Measurements from ENCODE around the gene TMEM92.
"Not testable (repeated sequence)": the region's sequence is repeated elsewhere in the genome, so short reads cannot be mapped to it uniquely, and the experiment has no call there.

TMEM92 gene

GRCh38 chr17:50262001-50262794 lies 12.1 kb upstream of the TMEM92 start:
- no peak for DNase-seq (ENCODE audit: low read depth)

- DNase-seq (ENCODE audit: low read depth), result no peak
Observed at GRCh38 chr17:50263331-50264262, 10.7 kb upstream of the TMEM92 start.

DNA sequence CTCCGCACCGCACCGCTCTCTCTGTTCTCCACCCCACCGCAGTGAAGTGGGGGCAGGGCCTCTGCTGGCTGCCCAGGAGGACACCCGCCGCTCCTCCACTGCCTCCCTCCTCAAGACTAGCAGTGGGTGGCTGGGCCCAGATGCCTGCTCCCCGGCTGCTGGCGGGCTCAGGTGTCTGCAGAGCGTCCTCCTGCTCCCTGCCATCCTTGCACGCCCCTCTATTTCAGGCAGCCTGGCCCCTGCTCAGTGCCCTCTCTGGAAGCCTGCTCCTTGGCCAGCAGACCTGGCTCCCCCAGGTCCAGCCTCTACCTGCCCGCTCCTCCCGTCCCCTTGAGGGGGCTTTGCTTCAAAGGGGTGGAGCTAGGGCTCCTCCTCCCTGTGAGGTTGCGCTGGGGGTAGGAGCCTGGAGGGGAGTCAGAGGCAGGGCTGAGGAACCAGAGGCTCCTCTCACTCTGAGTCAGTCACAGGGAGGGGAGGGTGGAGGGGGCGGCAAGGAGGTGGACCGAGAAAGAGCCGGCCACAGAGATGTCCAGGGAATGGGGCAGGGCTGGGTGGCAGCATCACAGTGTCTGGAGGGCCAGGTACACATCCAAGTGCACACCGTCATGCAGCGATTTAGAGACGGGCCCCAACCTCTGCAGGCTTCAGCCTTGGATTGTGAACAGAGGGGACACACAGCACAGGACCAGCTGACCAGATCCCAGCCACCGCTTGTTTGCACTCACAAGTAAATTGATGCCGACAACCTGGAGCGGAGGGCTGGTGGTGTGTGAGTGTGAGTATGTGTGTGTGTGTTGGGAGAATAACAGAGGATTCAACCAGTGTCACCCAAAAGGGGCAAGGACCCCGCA lies 9.8 kb upstream of the TMEM92 start:
- DNase-seq (ENCODE audit: low read depth), result no peak

GRCh38 chr17:50265212-50265611 lies 9.1 kb upstream of the TMEM92 start:
- DNase-seq (ENCODE audit: low read depth), result no peak

DNA sequence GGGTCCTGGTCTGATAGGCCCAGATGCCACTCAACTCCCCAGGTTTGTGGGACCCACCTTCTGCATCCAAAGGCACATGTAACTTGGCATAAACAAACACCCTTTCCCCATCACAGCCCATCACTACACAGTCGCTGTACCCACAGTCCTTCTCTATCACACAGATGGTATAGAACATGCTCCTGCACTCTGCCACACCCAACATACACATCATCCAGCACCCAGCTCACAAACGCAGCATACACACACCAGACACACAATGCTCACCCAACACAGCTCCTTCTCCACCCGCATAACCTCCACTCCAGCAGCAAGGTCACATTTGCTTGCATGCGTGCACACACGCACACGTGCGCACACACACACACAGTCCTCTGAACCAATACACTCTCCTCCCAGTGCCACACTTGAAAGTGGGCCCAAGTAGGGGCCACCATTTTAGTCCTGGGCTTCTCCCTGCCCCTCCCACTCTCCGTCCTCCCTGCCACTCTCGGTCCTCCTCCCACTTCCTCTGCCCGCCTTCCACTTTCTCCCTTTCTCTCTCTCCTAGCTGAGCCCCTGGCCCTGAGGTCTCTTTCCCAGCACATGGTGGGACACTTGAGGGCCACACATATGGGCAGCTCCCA lies 8.5 kb upstream of the TMEM92 start:
- DNase-seq (ENCODE audit: low read depth), result no peak

- no peak for DNase-seq (ENCODE audit: low read depth)
Observed at GRCh38 chr17:50266384-50267073, 7.7 kb upstream of the TMEM92 start.

GRCh38 chr17:50267074-50267841 lies 7.0 kb upstream of the TMEM92 start:
- no peak for DNase-seq (ENCODE audit: low read depth)

- DNase-seq (ENCODE audit: low read depth), result no peak
Observed at GRCh38 chr17:50268026-50268425, 6.2 kb upstream of the TMEM92 start.

DNA sequence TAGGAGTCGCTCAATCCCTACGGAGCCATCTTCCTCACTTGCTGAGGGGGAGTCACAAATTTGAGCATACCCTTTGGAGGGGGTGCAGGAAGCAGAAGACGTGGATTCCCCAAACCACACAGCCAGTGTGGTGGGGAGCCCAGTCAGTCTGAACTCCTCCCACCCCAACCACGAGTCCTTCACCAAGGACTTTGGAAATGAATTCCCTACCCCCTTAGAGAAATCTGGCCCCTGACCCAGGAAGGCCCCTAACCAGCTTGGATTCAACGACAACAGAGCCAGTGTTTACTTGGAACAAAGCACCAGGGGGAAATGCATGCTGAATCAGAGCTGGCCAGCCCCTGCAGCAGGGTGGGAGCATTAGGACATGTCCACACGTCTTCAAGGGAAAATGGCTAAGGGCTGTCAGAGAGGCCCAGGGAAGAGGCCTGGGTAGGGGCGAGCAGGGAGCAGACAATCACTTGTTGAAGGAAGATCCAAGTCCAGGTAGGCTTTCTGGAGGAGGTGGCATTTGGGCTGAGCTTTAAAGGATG lies 5.5 kb upstream of the TMEM92 start:
- DNase-seq (ENCODE audit: low read depth), result no peak

GRCh38 chr17:50269477-50270434 lies 4.5 kb upstream of the TMEM92 start:
- peak; percentile 22 for DNase-seq (ENCODE audit: low read depth)

DNA sequence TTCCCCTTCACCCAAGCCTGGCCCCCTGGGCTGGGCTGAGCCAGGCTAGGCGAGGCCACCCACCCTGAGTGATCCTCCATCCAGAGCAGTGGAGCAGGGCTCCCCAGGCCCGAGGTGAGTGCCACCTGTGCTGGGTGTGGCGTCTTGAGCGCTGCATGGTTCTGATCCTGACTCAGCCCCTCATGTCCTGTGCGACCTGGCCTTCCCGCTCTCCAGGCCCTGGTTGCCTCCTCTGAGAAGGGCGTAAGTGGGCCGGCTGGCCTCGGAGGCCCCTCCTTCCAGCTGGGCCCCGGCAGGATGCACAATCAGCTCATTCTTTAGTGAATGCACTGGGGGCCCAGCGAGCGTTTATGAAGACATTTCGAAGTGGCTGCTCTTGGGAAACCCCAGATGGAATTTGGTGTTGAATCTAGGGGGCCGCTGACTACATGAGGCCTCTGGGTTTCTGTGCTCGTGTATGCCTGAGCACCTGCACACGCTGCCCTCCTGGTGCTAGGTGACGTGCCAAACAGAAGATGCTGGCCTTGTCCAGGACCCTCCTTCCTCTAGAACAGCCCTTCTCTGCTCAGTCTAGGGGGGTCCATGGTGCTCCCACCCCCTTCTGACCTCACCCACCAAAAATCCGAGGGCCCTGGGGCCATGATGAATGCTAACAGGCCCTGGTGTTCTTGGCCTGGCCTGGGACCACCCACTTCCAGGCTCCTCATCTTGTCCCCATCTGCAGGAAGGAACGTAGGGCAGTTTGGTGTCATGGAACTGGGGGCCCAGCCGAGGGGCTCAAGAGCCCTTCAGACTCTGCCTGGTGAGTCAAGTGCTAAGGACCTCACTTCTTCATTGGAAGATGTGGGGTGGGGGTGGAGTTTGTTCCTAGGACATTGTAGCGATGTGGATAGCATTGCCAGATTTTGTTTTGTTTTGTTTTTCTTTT lies 3.6 kb upstream of the TMEM92 start:
- no peak for DNase-seq (ENCODE audit: low read depth)

DNA sequence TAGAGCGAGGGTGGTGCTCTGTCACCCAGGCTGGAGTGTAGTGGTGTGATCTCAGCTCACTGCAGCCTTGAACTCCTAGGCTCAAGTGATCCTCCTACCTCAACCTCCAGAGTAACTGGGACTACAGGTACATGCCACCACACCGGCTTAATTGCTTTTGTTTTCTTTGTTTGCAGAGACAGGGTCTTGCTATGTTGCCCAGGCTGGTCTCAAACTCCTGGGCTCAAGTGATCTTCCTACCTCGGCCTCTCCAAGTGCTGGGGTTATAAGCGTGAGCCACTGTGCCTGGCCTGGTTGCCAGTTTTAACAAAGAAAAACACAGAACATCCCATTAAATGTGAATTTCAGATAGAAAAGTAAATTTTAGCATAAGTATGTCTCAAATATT lies 2.9 kb upstream of the TMEM92 start:
- DNase-seq (ENCODE audit: low read depth), result not testable (repeated sequence)

GRCh38 chr17:50272246-50272645 lies 2.0 kb upstream of the TMEM92 start:
- DNase-seq (ENCODE audit: low read depth), result no peak

GRCh38 chr17:50272711-50273653 lies 1.3 kb upstream of the TMEM92 start:
- DNase-seq (ENCODE audit: low read depth), result peak; percentile 28

GRCh38 chr17:50273654-50274040 lies 619 bp upstream of the TMEM92 start:
- DNase-seq (ENCODE audit: low read depth), result no peak

- no peak for DNase-seq (ENCODE audit: low read depth)
Observed at GRCh38 chr17:50274897-50275221, 593 bp downstream of the TMEM92 start.

DNA sequence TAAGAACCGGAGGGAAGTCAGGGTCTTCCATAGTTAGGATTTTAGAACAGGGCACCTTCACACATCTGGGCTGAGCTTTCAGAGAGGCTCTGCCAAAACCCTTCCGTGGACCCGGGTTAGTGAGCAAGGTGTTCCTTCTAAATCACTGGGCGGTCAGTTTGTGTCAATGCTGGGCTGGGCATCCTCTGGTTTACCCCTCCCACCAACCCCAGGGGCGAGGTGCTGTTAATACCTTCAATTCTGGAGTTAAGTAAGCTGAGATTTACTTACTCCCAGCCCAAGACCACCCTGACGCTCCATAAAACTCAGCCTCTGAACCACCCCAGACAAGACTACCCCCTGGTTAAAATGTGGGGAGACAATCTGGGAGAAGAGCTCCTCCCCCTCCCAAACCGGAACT lies 1.0 kb downstream of the TMEM92 start:
- DNase-seq (ENCODE audit: low read depth), result no peak

All from activated T-helper 1 cell treated with Interleukin-2 at 50 U/mL for 16 hours (primary cell).